Right lobe of liver (tissue), 6 donors: ENCODE data around the gene GATA5. TPM values are rescaled to one million over a fixed set of nuclear protein-coding genes. Genes with fewer than 3 reads are reported as not detected.

Source experiments
- ATAC-seq, 4 donors: fragments of 200-7000 bp; cut with Tn5 transposase; one replicate each; pipeline ENCODE4 v1.9.1; 2020; ENCODE audit warnings: mild to moderate bottlenecking in 4 of 4, moderate library complexity in 4 of 4
- DNase-seq, 3 donors: peaks; one replicate each; pipeline ENCODE4 v3.0.0-alpha.2; 2020
- H3K27ac ChIP-seq, 3 donors: fragments of 200-600 bp; one replicate each; pipeline ENCODE4 v1.8.0; 2022
- H3K27me3 ChIP-seq, 2 donors: fragments of 200-600 bp; one replicate each; pipeline ENCODE4 v1.8.0; 2022
- H3K36me3 ChIP-seq, 4 donors: fragments of 200-600 bp; sonication (generic) in 1 of 4; one replicate each; pipeline versions ENCODE4 v1.5.1 to v1.8.0; 2017 to 2022; ENCODE audit warnings: control low read depth in 1 of 4
- H3K4me1 ChIP-seq, 4 donors: fragments of 200-600 bp; sonication (generic) in 1 of 4; one replicate each; pipeline versions ENCODE4 v1.5.1 to v1.8.0; 2017 to 2022; ENCODE audit warnings: control low read depth in 1 of 4
- H3K4me3 ChIP-seq, 3 donors: fragments of 200-600 bp; one replicate each; pipeline ENCODE4 v1.8.0; 2022
- H3K9me3 ChIP-seq, 4 donors: fragments of 200-600 bp; sonication (generic) in 1 of 4; one replicate each; pipeline versions ENCODE4 v1.5.1 to v1.8.0; 2017 to 2022; ENCODE audit warnings: control low read depth in 1 of 4
- POLR2A ChIP-seq: fragments of 450-650 bp; IDR thresholded peaks from one replicate; pipeline ENCODE4 v1.6.1; 2017; ENCODE audit warnings: antibody characterized with exemption, mild to moderate bottlenecking
- WGBS: methylation state at CpG from one replicate; pipeline ENCODE4 v1.1.6; 2018; ENCODE audit warnings: low coverage, low lambda C conversion rate; ENCODE audit not compliant: insufficient coverage; ENCODE audit errors: missing lambda C conversion rate; 5-methylcytosine and 5-hydroxymethylcytosine counted together
- intact Hi-C, 2 donors: fragments of 100-400 bp; cut with DNase I; formaldehyde crosslinking; loops; one replicate each; pipeline versions ENCODE4 v1.11.2 to v1.14.1; 2022
- total RNA-seq, 6 experiments: library from RNA; depleted of rRNA in 2 of 6; stranded (reverse); fragments of >200 nt in 2 of 6; fragmentation: NEBNext Ultra II Directional in 3 of 6; extraction: Animal tissue kit (Norgen Biotek cat#: 25700) in 3 of 6; gene quantifications; one replicate each; pipeline versions ENCODE4 v1.1.0 to v1.2.4, GENCODE V29; 2016 to 2023
- TF ChIP-seq, protein P1 (sequence below), 4 donors: fragments of 200-600 bp in 3 of 4; fragments of 450-650 bp in 1 of 4; IDR thresholded peaks; one replicate each; pipeline versions ENCODE4 v1.5.1 to v1.8.0; 2016 to 2022; ENCODE audit warnings: antibody characterized with exemption in 4 of 4, mild to moderate bottlenecking in 2 of 4
- donor health status: DM: no; HTN: yes; CAD: no.
- donor health status: DM: no; HTN: no; CAD: no.
- donor health status: DM: no; HTN: no; CAD: no.
- donor health status: DM: no; HTN: yes; CAD: no.
- donor health status: DM: no; HTN: yes; CAD: no.

Gene GATA5
- total RNA-seq, 6 experiments from 2014 or later: 0.12 to 0.56 (median 0.26) TPM

DNA sequence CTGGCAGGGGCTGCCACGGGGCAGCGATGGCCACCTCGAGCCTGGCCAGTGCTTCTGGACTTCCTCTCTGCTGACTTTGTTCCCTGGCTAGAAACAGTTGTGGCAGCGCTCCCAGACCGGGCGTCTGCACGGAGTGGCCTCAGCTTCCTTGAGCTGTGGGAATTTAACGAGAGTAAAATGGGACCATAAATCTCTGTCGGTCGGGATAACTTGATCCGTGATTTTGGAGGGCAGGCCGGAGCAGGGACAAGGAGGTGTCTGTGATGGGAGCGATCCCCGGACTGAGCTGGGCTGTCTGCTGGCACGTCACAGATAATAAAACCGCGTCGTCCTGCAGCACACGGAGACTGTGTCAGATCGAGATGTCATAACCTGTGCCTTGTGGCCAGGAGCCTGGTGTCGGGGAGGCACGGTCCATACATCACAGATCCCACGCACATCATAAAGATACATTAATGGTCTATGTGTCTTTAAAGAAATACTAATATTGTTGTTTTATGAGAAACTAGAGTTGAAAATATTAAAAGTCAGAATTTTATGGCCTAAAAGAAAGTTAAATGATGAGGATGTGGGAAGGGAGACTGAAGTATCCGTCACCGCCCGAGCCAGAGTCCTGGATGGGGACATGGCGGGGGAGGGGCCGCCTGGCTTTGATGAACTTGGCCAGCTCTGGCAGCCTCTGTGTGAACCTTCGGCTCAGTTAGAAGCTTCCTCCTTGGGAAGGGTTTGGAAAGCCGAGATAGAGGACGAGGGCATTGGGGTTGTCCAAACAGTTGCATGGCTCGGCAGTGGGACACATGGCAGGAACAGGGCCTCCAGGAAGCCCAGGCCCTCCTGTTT, 41.9 kb downstream of the GATA5 start:
- ATAC-seq: peak in 3 of 4 donors; percentile 14 to 52 (median 15)
- Histone ChIP-seq H3K4me1 (no peaks in the 10 kb centered on the region), H3K36me3 (no peaks in the 10 kb centered on the region), H3K4me3 (no peak overlapping the region), H3K9me3 (no peaks in the 10 kb centered on the region), H3K27me3 (no peaks in the 10 kb centered on the region), H3K27ac (no peak overlapping the region)
- intact Hi-C loops: no loop called here
- no peak for DNase-seq
- 32% methylated on average over 23 of the region's 32 CpGs for WGBS
- TF ChIP-seq, protein P1, sequence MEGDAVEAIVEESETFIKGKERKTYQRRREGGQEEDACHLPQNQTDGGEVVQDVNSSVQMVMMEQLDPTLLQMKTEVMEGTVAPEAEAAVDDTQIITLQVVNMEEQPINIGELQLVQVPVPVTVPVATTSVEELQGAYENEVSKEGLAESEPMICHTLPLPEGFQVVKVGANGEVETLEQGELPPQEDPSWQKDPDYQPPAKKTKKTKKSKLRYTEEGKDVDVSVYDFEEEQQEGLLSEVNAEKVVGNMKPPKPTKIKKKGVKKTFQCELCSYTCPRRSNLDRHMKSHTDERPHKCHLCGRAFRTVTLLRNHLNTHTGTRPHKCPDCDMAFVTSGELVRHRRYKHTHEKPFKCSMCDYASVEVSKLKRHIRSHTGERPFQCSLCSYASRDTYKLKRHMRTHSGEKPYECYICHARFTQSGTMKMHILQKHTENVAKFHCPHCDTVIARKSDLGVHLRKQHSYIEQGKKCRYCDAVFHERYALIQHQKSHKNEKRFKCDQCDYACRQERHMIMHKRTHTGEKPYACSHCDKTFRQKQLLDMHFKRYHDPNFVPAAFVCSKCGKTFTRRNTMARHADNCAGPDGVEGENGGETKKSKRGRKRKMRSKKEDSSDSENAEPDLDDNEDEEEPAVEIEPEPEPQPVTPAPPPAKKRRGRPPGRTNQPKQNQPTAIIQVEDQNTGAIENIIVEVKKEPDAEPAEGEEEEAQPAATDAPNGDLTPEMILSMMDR (IDR thresholded peaks at IDR 0.05): no peak
- TF ChIP-seq POLR2A: no peak

DNA sequence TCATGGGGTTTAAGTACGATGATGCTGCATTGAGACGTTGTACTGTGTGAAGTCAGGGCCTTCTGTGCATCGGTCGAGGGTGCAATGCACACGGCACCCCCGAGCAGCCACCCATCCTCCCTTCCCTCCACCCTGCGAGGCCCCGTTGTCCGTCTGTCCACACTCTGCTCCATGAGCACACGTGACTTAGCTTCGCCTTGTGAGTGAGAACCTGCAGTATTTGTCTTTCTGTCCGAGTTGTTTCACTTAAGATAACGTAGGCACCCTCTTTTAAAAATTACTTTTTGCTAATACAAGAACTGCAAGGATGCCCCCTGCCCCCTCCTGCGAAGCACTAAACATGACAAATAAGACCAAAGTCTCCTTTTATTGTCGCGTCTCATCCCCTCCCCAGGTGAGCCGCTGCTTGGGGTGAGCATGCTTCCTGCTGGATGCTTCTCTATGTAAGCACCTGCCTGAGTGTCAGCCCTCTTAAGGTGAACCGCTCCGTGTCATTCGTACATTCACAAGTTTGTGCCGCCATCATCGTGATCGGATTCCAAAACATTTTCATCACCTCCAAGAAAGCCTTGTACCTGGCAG, 44.8 kb downstream of the GATA5 start:
- ATAC-seq: no peak
- no peaks in the 10 kb centered on the region for H3K36me3 ChIP-seq
- no peaks in the 10 kb centered on the region for H3K4me1 ChIP-seq
- WGBS: 39% methylated on average over 22 of the region's 23 CpGs
- no peaks in the 10 kb centered on the region for H3K9me3 ChIP-seq
- TF ChIP-seq, protein P1 (IDR thresholded peaks at IDR 0.05): no peak
- TF ChIP-seq POLR2A: no peak
- H3K27me3 ChIP-seq: no peaks in the 10 kb centered on the region
- intact Hi-C loops: no loop called here
- no peak overlapping the region for H3K4me3 ChIP-seq
- H3K27ac ChIP-seq: no peak overlapping the region
- no peak for DNase-seq

DNA sequence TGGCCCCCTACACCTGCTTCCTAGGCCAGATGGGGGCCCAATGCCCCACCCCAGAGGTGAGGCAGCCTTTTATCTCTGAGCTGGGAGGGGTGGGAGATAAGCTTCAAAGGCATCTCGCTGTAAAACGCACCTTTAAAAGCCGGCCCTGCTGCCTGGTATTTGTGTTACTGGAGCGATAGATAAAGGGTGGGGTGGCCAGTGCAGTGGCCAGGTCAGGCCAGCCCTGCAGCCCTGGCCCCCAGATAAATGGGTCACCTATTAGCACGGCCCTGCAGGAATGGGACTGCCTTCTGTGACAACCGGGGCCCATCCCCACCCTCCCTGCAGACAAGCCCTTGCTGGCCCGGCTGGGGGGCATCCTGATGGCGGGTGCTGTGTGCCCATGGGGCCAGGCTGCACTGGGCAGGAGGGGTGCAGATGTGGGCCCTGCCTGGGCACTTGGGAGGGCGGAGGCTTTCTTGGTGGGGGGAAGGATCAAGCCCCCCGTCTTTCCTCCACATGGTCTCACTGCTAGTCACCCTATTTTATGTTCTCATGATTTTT, 45.4 kb downstream of the GATA5 start:
- no peak overlapping the region for H3K4me3 ChIP-seq
- intact Hi-C loops: no loop called here
- ATAC-seq (no peak), DNase-seq (no peak)
- no peak overlapping the region for H3K27ac ChIP-seq
- WGBS: 44% methylated on average over 7 of the region's 10 CpGs
- no peaks in the 10 kb centered on the region for H3K27me3 ChIP-seq
- TF ChIP-seq, protein P1 (IDR thresholded peaks at IDR 0.05): no peak
- no peak for TF ChIP-seq POLR2A
- H3K4me1 ChIP-seq: no peaks in the 10 kb centered on the region
- no peaks in the 10 kb centered on the region for H3K9me3 ChIP-seq
- H3K36me3 ChIP-seq: no peaks in the 10 kb centered on the region

DNA sequence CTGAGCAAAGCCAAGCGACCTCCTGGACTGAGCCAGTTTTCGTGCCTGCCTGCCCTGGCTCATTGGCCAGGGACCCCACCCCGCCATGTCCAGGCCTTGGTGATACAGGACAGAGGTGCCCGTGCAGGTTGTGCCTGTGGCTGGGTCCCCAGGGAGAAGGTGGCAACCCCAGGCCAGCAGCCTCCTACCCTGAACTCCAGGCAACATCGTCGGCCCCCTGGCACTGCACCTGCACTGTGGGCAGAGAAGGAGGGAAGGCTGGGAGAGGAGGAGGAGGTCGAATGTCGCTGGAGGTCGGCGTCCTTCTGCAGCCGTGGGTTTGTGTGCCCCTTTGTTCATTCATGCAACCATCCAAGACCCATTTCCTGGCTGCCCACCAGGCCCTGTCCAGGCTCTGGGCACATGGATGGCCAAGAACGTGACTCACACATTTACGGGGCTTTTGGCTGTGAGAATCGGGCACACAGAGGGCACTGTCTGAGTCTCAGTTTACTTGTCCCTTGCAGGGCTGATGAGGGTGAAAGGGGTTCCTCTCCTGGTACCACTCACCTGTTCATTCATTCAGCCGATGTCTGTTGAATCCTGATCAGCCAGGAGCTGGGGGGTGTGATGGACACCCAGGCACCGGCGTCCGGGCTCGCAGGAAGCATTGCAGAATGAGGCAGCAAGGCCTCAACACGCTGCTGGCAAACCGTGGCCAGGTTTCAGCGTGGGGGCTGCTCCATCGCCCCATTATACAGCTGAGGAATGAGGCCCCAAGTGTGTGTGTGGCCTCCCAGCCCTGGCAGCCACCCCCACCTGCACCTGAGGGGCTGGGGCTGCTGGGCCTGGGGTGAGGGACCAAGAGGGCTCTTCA, 46.1 kb downstream of the GATA5 start:
- Histone ChIP-seq H3K9me3 (no peaks in the 10 kb centered on the region), H3K4me3 (no peak overlapping the region), H3K27ac (no peak overlapping the region), H3K4me1 (no peaks in the 10 kb centered on the region), H3K27me3 (no peaks in the 10 kb centered on the region), H3K36me3 (no peaks in the 10 kb centered on the region)
- ATAC-seq (no peak), DNase-seq (no peak)
- intact Hi-C loops: no loop called here
- WGBS: 72% methylated on average over 9 of the region's 23 CpGs
- TF ChIP-seq, protein P1 (IDR thresholded peaks at IDR 0.05): no peak
- no peak for TF ChIP-seq POLR2A
